ENCODE data around the gene FUT7. TPM values are rescaled to one million over a fixed set of nuclear protein-coding genes. Genes with fewer than 3 reads are reported as not detected.
A peak's percentile ranks its signal among the peaks of the same experiment; 100 is the strongest.

FUT7 gene
- total and polyA plus RNA-seq, 2 of the 13 experiments (the other 11 are each of a cell fraction or from before 2014, with no cell fraction given), result 0.05 TPM; not detected in 1

GRCh38 chr9:137073992-137074399 is 42.1 kb upstream of the FUT7 start (continued):
- peak; percentile 53; the same call in 1 of the 2 replicates for TF ChIP-seq ZFP91 (CRISPR knock-in tag; IDR thresholded peaks at IDR 0.05; ENCODE audit: borderline replicate concordance)
- peak; percentile 65; the same call in 1 of the 2 replicates for TF ChIP-seq HIC2 (CRISPR knock-in tag; IDR thresholded peaks at IDR 0.05; ENCODE audit: low read depth)
- TF ChIP-seq MXD4 (CRISPR knock-in tag; IDR thresholded peaks at IDR 0.05), result 0 out of 2 replicates have a peak, but pooled peaks have one; percentile 18
- TF ChIP-seq LCORL (IDR thresholded peaks at IDR 0.05), result no peak
- peak; percentile 54; the same call in 1 of the 2 replicates for TF ChIP-seq LCORL (CRISPR knock-in tag; IDR thresholded peaks at IDR 0.05)
- 0 out of 2 replicates have a peak, but pooled peaks have one; percentile 35 for TF ChIP-seq RARA (CRISPR knock-in tag; IDR thresholded peaks at IDR 0.05)
- TF ChIP-seq HNF4G (IDR thresholded peaks at IDR 0.05; ENCODE audit: borderline replicate concordance, low read depth, low read length), result peak; percentile 63
- no peak for TF ChIP-seq HNF4G (CRISPR knock-in tag; IDR thresholded peaks at IDR 0.05; ENCODE audit: borderline replicate concordance, low read depth)
- TF ChIP-seq LBX2 (CRISPR knock-in tag; IDR thresholded peaks at IDR 0.05; ENCODE audit: borderline replicate concordance), result 0 out of 2 replicates have a peak, but pooled peaks have one; percentile 49
- no peak for TF ChIP-seq ZC3H4 (CRISPR knock-in tag; IDR thresholded peaks at IDR 0.05; ENCODE audit: borderline replicate concordance)
- peak; percentile 92 for TF ChIP-seq HNF4A (CRISPR knock-in tag; IDR thresholded peaks at IDR 0.05)
- no peak for TF ChIP-seq NFIC (IDR thresholded peaks at IDR 0.05; ENCODE audit: low read length)
- TF ChIP-seq ZNF24 (IDR thresholded peaks at IDR 0.05), result peak; percentile 62; the same call in 1 of the 2 replicates
- TF ChIP-seq ATF5 (CRISPR knock-in tag; IDR thresholded peaks at IDR 0.05; ENCODE audit: low read depth), result no peak
- TF ChIP-seq ZNF800 (CRISPR knock-in tag; IDR thresholded peaks at IDR 0.05), result 0 out of 2 replicates have a peak, but pooled peaks have one; percentile 57
- no peak for TF ChIP-seq CHCHD3 (CRISPR knock-in tag; IDR thresholded peaks at IDR 0.05)
- TF ChIP-seq ZSCAN25 (CRISPR knock-in tag; IDR thresholded peaks at IDR 0.05), result peak; percentile 99
- no peak for TF ChIP-seq ELF1 (CRISPR knock-in tag; IDR thresholded peaks at IDR 0.05)
- TF ChIP-seq UBTF (CRISPR knock-in tag; IDR thresholded peaks at IDR 0.05), result peak; percentile 48; the same call in 1 of the 2 replicates
- 0 out of 2 replicates have a peak, but pooled peaks have one; percentile 38 for TF ChIP-seq BCL3 (CRISPR knock-in tag; IDR thresholded peaks at IDR 0.05)
